SH-SY5Y (cell line): ENCODE measurements around the gene MCM3.

Source experiments
- GATA2 ChIP-seq: IDR thresholded peaks from 2 replicates; pipeline ENCODE4 v1.6.1; 2011; ENCODE audit warnings: mild to moderate bottlenecking, low read depth, low read length
- GATA3 ChIP-seq: IDR thresholded peaks from 2 replicates; pipeline ENCODE4 v1.6.1; 2011; ENCODE audit warnings: low read depth, mild to moderate bottlenecking, low read length, moderate library complexity

The MCM3 gene

DNA sequence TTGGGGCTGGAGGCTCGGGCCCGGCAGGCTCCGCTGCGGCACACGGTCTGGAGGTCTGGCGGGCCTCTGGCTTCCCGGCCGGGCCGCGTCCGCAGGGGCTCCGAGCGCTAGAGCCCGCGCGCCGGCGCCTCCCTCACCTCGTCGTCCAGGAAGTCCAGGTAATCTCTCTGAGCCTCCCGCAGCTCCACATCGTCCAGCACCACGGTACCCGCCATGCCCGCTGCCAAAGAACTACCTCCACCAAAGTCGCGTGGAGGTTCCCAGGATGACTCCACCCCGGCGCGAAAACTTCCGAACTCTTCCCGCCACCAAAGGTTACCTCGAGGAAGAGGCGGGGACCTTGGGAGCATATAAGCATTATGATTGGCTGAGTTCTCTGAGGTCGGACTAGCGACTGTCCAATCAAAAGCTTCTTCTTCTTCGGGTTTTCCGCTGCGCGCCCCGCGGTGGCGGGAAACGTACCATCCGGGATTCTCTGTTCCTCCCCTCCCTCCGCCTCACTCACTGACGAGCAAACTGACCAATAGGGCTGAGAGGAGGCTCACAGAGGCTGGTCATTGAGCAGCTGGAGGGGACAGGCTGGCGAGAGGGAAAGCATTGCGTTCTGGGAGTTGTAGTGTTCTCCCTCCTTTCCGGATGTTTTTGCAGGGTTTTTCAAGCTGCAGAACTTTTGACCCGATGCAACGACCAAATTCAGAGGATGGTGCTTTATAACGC lies at the start of gene MCM3:
Gene MCM3 (minus strand): TSS at position 283 of the 717 bp plus-strand sequence. CDS start 68 bp downstream, at position 215.
- TF ChIP-seq GATA2 (no peak), GATA3 (no peak)

- no peak for TF ChIP-seq GATA2
- no peak for TF ChIP-seq GATA3
Observed at GRCh38 chr6:52333840-52334200, 49.3 kb upstream of the MCM3 start.

GRCh38 chr6:52331793-52332457 lies 47.4 kb upstream of the MCM3 start:
- no peak for TF ChIP-seq GATA3
- TF ChIP-seq GATA2 = no peak

- TF ChIP-seq GATA3 (no peak), GATA2 (no peak)
Observed at GRCh38 chr6:52330470-52330869, 45.9 kb upstream of the MCM3 start.

DNA sequence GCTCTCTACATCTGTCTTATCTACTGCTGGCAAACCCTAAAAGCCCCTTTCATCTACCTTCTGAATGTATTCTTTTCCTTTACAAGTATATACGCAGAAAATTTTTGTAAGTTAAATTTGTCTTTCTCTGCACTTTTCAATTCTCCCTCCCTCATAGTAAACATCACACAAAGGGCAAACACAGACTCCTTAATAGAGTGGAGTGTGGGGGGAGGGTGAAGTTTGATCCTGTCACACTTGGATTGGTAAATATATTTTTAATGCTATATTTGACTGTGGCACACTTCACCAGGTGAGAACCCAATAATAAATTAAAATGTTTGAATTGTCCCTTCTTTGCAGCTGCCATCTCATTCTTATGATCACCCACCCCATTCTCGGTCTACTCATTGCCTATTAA lies 44.2 kb upstream of the MCM3 start:
- TF ChIP-seq GATA3 = no peak
- no peak for TF ChIP-seq GATA2

DNA sequence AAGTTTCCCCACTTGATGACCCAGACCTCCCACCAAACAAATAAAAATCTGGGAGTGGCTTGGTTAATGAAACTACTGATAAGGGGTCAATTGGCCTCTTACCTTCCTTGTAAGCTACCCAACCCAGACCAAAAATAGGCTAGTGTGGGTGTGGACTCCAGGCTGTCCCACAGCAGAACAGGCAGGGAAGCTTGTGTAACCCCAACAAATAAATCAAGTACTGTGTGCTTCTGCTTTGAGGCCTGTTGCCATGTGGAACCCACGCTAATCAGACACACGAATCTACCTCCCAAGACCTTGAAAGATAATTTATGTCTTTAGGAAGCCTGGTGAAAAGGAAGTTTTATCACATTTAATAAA lies 43.7 kb upstream of the MCM3 start:
- no peak for TF ChIP-seq GATA2
- TF ChIP-seq GATA3 = no peak

GRCh38 chr6:52326540-52327364 lies 42.2 kb upstream of the MCM3 start:
- TF ChIP-seq GATA3 = no peak
- TF ChIP-seq GATA2 = no peak

DNA sequence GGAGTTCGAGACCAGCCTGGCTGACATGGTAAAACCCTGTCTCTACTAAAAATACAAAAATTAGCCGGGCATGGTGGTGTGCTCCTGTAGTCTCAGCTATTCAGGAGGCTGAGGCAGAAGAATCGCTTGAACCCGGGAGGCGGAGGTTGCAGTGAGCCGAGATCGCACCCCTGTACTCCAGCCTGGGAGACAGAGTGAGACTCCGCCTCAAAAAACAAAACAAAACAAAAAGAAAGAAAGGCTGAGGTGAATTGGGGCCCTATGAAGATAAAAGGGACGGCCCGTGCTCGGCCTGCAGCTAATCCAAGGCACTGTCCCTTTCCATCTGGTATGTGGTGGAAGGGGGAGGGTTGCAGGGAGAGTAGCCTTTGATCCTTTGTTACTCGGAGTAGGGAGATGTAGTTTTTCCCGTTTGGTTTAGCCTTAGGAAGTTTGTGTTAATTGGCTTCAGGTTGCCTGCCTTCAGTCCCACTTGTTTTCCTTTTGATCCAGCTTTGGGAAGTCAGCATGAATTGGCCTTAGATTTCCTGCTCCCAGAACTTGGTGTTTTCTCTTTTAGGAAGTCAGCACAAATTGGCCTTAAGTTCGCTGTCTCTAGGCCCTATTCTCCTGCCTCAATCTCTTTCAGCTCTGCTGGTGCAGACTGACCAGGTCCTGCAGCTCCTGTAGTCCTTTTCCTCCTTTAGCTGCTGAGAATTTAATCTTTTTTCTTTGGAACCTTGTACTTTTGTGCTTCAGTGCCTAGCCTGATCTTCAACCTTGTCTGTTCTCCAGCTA lies 41.3 kb upstream of the MCM3 start:
- TF ChIP-seq GATA3 = no peak
- no peak for TF ChIP-seq GATA2

DNA sequence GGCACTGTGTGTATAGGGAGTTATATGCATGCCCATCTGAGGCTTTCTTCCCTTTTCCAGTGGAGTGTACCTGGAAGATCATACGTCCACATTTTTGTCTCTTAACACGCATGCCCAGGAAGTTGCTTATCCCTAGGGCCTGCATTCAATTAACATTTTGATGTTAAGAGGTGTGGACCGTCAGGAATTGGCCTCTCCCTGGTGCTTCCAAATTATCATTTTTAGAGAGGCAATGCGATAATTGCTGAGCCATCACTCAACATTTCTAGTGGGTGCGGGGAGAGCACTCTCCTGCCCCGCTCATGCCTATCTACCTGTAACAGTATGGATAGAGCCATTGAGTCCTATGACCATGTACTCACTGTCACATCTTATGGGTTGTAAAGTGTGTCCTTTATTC lies 39.6 kb upstream of the MCM3 start:
- TF ChIP-seq GATA3 = no peak
- TF ChIP-seq GATA2 = no peak

- TF ChIP-seq GATA2 = no peak
- no peak for TF ChIP-seq GATA3
Observed at GRCh38 chr6:52317841-52318581, 33.5 kb upstream of the MCM3 start.

DNA sequence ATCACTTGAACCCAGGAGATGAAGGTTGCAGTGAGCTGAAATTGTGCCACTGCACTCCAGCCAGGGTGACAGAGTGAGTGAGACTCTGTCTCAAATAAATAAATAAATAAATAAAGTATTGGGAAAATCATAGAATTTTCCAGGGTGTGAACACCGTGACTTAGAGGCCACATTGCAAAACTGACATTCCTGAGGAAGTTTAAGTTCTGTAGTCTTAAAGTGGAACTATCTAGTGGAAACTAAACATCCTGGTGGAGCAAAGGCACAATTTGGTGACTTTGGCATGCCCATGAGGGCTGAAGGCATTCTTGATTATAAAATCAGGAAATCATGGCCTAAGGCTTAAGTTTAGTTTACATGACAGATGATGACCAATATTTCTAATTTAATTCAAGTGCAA lies 32.7 kb upstream of the MCM3 start:
- no peak for TF ChIP-seq GATA2

DNA sequence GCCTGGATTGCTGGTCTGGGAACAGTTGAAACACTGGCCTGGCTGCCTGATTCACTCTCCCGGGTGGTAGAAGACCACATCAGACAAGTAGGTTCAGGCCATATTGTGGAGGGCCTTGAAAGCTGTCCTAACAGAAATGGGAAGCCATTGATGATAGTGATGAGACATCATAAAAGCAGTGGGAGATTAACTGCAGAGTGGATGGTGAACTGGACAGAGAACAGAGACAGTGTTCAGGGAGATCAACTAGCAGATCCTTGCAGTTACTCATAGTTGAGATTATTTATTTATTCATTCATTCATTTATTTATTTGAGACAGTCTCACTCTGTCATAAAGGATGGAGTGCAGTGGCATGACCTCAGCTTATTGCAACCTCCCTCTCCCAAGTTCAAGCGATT lies 30.2 kb upstream of the MCM3 start:
- no peak for TF ChIP-seq GATA3
- no peak for TF ChIP-seq GATA2

DNA sequence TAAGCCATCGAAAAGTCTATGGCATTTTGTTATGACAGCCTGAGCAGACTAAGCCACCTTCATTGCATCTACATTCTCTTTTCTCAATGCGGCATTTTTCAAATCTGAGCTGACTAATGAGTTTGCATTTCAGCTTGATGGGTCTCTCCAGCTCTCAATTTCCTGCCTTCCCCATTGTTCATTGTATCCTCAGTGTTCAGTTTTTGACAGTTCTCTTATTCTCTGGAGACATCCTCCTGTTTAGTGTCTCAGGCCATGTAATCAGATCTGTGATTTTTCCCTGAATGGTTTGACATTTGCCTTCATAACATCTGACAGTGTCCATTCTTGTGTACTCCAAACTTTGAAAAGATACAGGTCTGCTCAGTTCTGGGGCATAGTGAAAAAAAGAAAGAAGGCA lies 27.9 kb upstream of the MCM3 start:
- TF ChIP-seq GATA2 (no peak), GATA3 (no peak)
